K562 (cell line): ENCODE results near the gene ARHGAP9. TPM values are rescaled to one million over a fixed set of nuclear protein-coding genes. Genes with fewer than 3 reads are reported as not detected.

ENCODE experiments used
- ATAC-seq: fragments of 200-7000 bp; cut with Tn5 transposase; 3 replicates; pipeline ENCODE4 v1.9.1; 2020; ENCODE audit warnings: moderate library complexity
- BruUV-seq: library from RNA; stranded (reverse); fragments of 400-500 nt; replicated peaks from 2 replicates; lab custom pipeline; 2021; lab: Mats Ljungman, UMichigan
- CTCF ChIA-PET: fragments of 300-600 bp; formaldehyde crosslinking; extraction: SDS; loops from one replicate; lab custom pipeline; 2021; ENCODE audit warnings: low intra/inter-chr PET ratio; lab: Yijun Ruan, JAX
- POLR2A ChIA-PET: fragments of 300-600, 350-650 bp; sonication (Branson Sonifier 250); formaldehyde crosslinking; extraction: SDS; loops from one replicate; lab custom pipeline; 2021; ENCODE audit warnings: antibody characterized with exemption, inconsistent platforms; lab: Yijun Ruan, JAX
- DNase-seq, 4 experiments: peaks; one replicate each; pipeline versions ENCODE4 v3.0.0 to v3.0.0-alpha.2; 2011 to 2018; ENCODE audit warnings: low spot score in 3 of 4, mixed read lengths in 3 of 4; ENCODE audit errors: extremely low read depth in 1 of 4
- FAIRE-seq: peaks from 2 replicates; lab custom pipeline; 2011; peaks lifted over from hg19 to GRCh38; lab: Jason Lieb, UNC
- H2AFZ ChIP-seq: 2 replicates; pipeline ENCODE4 v1.6.0; 2011; ENCODE audit warnings: low read depth, low read length, control low read depth, inconsistent platforms
- H3K27ac ChIP-seq: fragments of 200-600 bp; 3 replicates; pipeline ENCODE4 v1.8.0; 2011; ENCODE audit warnings: low read depth, mild to moderate bottlenecking, control low read depth, inconsistent platforms, low read length, moderate library complexity, mixed read lengths; ENCODE audit errors: extremely low read depth
- H3K27me3 ChIP-seq, 2 experiments: fragments of 300-600 bp in 1 of 2; 2 replicates in 1 of 2; 3 replicates in 1 of 2; pipeline versions ENCODE4 v1.6.0 to v1.8.0; 2011; ENCODE audit warnings: inconsistent platforms in 2 of 2, low read length in 2 of 2, mild to moderate bottlenecking in 1 of 2, mixed read lengths in 1 of 2, moderate library complexity in 1 of 2; ENCODE audit not compliant: control insufficient read depth in 2 of 2, insufficient read depth in 2 of 2
- H3K36me3 ChIP-seq: fragments of 300-600 bp; 3 replicates; pipeline ENCODE4 v1.8.0; 2011; ENCODE audit warnings: mild to moderate bottlenecking, low read length, inconsistent platforms; ENCODE audit not compliant: control insufficient read depth, insufficient read depth
- H3K4me1 ChIP-seq, 2 experiments: fragments of 200-600 bp in 1 of 2; replicated peaks in 1 of 2; 2 replicates in 1 of 2; 3 replicates in 1 of 2; pipeline versions ENCODE4 v1.5.1 to v1.8.0; 2011; ENCODE audit warnings: inconsistent platforms in 2 of 2, low read length in 2 of 2, mild to moderate bottlenecking in 1 of 2, mixed read lengths in 1 of 2, moderate library complexity in 1 of 2; ENCODE audit not compliant: control insufficient read depth in 2 of 2, insufficient read depth in 2 of 2
- H3K4me2 ChIP-seq: 2 replicates; pipeline ENCODE4 v1.6.1; 2011; ENCODE audit warnings: low read length, control low read depth, inconsistent platforms, mixed read lengths; ENCODE audit not compliant: insufficient read depth
- H3K4me3 ChIP-seq: fragments of 200-600 bp; sonication (generic), shearing (Covaris generic); 2 replicates; pipeline ENCODE4 v1.5.1; 2016; ENCODE audit warnings: control low read depth, inconsistent platforms
- H3K79me2 ChIP-seq: fragments of 200-600 bp; 3 replicates; pipeline ENCODE4 v1.8.0; 2011; ENCODE audit warnings: low read length, inconsistent platforms; ENCODE audit not compliant: control insufficient read depth, insufficient read depth
- H3K9ac ChIP-seq, 2 experiments: 2 replicates each; pipeline versions ENCODE4 v1.6.0 to v1.6.1; 2011; ENCODE audit warnings: low read depth in 2 of 2, low read length in 2 of 2, control low read depth in 1 of 2, inconsistent platforms in 1 of 2, mild to moderate bottlenecking in 1 of 2, mixed read lengths in 1 of 2; ENCODE audit not compliant: insufficient read depth in 1 of 2
- H3K9me1 ChIP-seq: one replicate; pipeline ENCODE4 v1.6.0; 2011; ENCODE audit warnings: inconsistent platforms, mild to moderate bottlenecking, low read length, moderate library complexity; ENCODE audit not compliant: control insufficient read depth, insufficient read depth
- H3K9me3 ChIP-seq: replicated peaks from 2 replicates; pipeline ENCODE4 v1.5.1; 2011; ENCODE audit warnings: low read depth, low read length, inconsistent platforms; ENCODE audit not compliant: control insufficient read depth, insufficient read depth
- H4K20me1 ChIP-seq: replicated peaks from 2 replicates; pipeline ENCODE4 v1.6.1; 2011; ENCODE audit warnings: low read length, inconsistent platforms, mixed read lengths; ENCODE audit not compliant: control insufficient read depth, insufficient read depth
- AFF4 ChIP-seq: sonication (generic); formaldehyde crosslinking; IDR thresholded peaks from 2 replicates; pipeline ENCODE4 v1.8.0; 2023; ENCODE audit warnings: mild to moderate bottlenecking, missing genetic modification reagents
- BMI1 ChIP-seq: fragments of 150-350 bp; IDR thresholded peaks from 2 replicates; pipeline ENCODE4 v1.6.1; 2014; ENCODE audit warnings: low read length
- POLR2A ChIP-seq: fragments of 450-650 bp; conservative IDR thresholded peaks from 2 replicates; pipeline ENCODE4 v1.6.1; 2016
- POLR2AphosphoS2 ChIP-seq: IDR thresholded peaks from 2 replicates; pipeline ENCODE4 v1.6.1; 2012; ENCODE audit warnings: low read length, improper control_type of control experiment
- POLR2B ChIP-seq: fragments of 450-650 bp; IDR thresholded peaks from 2 replicates; pipeline ENCODE4 v1.6.1; 2018; ENCODE audit warnings: low read depth; ENCODE audit not compliant: partially characterized antibody
- POLR2H ChIP-seq: IDR thresholded peaks from 2 replicates; pipeline ENCODE4 v1.6.1; 2016; ENCODE audit warnings: missing genetic modification characterization, low read depth, mild to moderate bottlenecking, control low read depth, missing compliant biosample characterization, moderate library complexity
- ZNF766 ChIP-seq: fragments of 200-800 bp; sonication (Bioruptor generic); conservative IDR thresholded peaks from 2 replicates; pipeline ENCODE4 v1.6.1; 2016; ENCODE audit warnings: missing genetic modification characterization, missing compliant biosample characterization
- WGBS: fragments of 100-300 bp; shearing (Covaris generic); methylation state at CpG from one replicate; pipeline ENCODE4 v1.1.6; 2016; ENCODE audit warnings: low coverage, mixed read lengths; ENCODE audit not compliant: insufficient coverage; ENCODE audit errors: missing lambda C conversion rate; 5-methylcytosine and 5-hydroxymethylcytosine counted together
- in situ Hi-C: fragments of 300-500 bp; cut with MboI; formaldehyde crosslinking; loops from 4 replicates; pipeline ENCODE4 v1.15.0; 2018; ENCODE audit warnings: inconsistent platforms, mixed read lengths
- intact Hi-C: fragments of 100-400 bp; cut with micrococcal nuclease; formaldehyde crosslinking; loops from 2 replicates; pipeline ENCODE4 v1.14.2; 2022
- polyA plus RNA-seq, 8 experiments: library from polyadenylated mRNA; depleted of rRNA in 4 of 8; stranded (reverse) in 5 of 8; unstranded in 3 of 8; fragments of >200 nt; fragmentation: Nextera tagmentation in 2 of 8; fragmentation: Illumina TruSeq in 1 of 8; extraction: Ambion mirVana in 2 of 8; extraction: Trizol in 1 of 8; gene quantifications; 2 replicates each; pipeline versions ENCODE4 v1.2.1 to v1.2.3, GENCODE V29; 2011 to 2014; ENCODE audit warnings: inconsistent platforms in 1 of 8, missing spikeins in 1 of 8
- total RNA-seq, 7 experiments: library from RNA; depleted of rRNA in 6 of 7; stranded (reverse); fragments of >200 nt in 6 of 7; fragmentation: Illumina TruSeq in 2 of 7; extraction: Trizol in 2 of 7; gene quantifications; 2 replicates each; pipeline versions ENCODE4 v1.2.1 to v1.2.3, GENCODE V29; 2011 to 2021; ENCODE audit warnings: low replicate concordance in 1 of 7

ARHGAP9 gene
- total and polyA plus RNA-seq, 9 of the 15 experiments (the other 6 are each of a cell fraction or from before 2014, with no cell fraction given) = 1.5 to 10.2 (median 5.1) TPM

DNA sequence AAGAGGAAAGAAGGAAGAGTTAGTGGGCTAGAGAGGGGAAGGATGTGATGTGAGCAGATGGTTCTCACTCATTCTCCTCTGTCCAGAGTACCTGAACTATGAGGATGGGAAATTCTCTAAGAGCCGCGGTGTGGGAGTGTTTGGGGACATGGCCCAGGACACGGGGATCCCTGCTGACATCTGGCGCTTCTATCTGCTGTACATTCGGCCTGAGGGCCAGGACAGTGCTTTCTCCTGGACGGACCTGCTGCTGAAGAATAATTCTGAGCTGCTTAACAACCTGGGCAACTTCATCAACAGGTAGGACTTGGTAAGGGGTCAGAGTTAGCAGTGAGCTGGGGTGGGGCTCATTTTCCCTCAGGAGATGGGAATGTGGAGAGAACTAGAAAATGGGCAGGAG lies 33.0 kb upstream of the ARHGAP9 start:
- CTCF ChIA-PET = no interaction called here
- H3K79me2 ChIP-seq = peaks cover 14% of the 10 kb centered on the region
- ATAC-seq = no peak
- H3K27me3 ChIP-seq = no peaks in the 10 kb centered on the region
- peaks cover 80% of the 10 kb centered on the region for H3K36me3 ChIP-seq
- H3K4me3 ChIP-seq = no peak overlapping the region
- TF ChIP-seq POLR2AphosphoS2 (peak; percentile 70; the same call in 1 of the 2 replicates), POLR2A (0 out of 2 replicates have a peak, but pooled peaks have one; percentile 33), ZNF766 (no peak), POLR2B (peak; percentile 20), BMI1 (no peak), POLR2H (tag) (0 out of 2 replicates have a peak, but pooled peaks have one; percentile 4), AFF4 (0 out of 2 replicates have a peak, but pooled peaks have one; percentile 27)
- TF ChIP-seq, all 486 proteins: peak for 5
- FAIRE-seq = no peak
- H3K9me3 ChIP-seq = no peaks in the 10 kb centered on the region
- H3K27ac ChIP-seq = no peak overlapping the region
- POLR2A ChIA-PET = interaction anchor here (0.6 to 10.1 kb wide), 4 partner anchors 9 to 238 kb away, joined by 3 to 184 read pairs (median 3); partner anchors contain the start of gene DCTN2
- H3K9me1 ChIP-seq = peaks cover 7% of the 10 kb centered on the region
- peaks cover 26% of the 10 kb centered on the region for H4K20me1 ChIP-seq
- peaks cover 0 to 11% of the 10 kb centered on the region in 2 experiments; a peak in 4 of 5 replicates for H3K4me1 ChIP-seq
- 84% methylated on average over 6 of the region's 6 CpGs for WGBS
- H3K4me2 ChIP-seq = no peak overlapping the region
- H3K9ac ChIP-seq = no peak overlapping the region
- DNase-seq = no peak
- intact Hi-C loops = no loop called here
- BruUV-seq = no TSS peak
- H2AFZ ChIP-seq = no peak overlapping the region
- in situ Hi-C loops = no loop called here
